GM11168 (cell line): ENCODE results near the gene SWI5.

Experiments used
- in situ Hi-C: fragments of 300-500 bp; cut with MboI; formaldehyde crosslinking; loops from one replicate; pipeline ENCODE4 v1.12.0; 2022; ENCODE audit warnings: low sequenced_read_pairs; ENCODE audit not compliant: unreplicated experiment

The SWI5 gene

GRCh38 chr9:128250839-128251731 lies 25.0 kb upstream of the SWI5 start:
- in situ Hi-C loops: no loop called here

DNA sequence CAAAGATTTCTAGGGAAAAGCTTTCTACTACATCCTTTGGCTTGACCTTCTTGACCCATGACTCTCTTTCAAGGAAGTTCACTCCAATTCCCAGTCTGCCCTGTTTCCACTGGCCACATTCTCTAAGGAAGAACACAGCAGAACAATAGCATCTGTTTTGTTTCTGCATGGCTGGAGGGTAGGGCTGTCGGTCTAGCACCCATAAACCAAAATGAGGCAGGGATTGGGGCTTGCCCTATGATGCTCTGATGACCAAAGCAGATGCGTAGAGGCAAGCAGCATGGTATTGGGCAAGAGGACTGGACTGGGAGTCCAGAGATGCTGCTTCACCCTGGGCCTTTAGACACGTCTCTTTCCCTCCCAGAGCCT lies 24.4 kb upstream of the SWI5 start:
- in situ Hi-C loops: no loop called here

DNA sequence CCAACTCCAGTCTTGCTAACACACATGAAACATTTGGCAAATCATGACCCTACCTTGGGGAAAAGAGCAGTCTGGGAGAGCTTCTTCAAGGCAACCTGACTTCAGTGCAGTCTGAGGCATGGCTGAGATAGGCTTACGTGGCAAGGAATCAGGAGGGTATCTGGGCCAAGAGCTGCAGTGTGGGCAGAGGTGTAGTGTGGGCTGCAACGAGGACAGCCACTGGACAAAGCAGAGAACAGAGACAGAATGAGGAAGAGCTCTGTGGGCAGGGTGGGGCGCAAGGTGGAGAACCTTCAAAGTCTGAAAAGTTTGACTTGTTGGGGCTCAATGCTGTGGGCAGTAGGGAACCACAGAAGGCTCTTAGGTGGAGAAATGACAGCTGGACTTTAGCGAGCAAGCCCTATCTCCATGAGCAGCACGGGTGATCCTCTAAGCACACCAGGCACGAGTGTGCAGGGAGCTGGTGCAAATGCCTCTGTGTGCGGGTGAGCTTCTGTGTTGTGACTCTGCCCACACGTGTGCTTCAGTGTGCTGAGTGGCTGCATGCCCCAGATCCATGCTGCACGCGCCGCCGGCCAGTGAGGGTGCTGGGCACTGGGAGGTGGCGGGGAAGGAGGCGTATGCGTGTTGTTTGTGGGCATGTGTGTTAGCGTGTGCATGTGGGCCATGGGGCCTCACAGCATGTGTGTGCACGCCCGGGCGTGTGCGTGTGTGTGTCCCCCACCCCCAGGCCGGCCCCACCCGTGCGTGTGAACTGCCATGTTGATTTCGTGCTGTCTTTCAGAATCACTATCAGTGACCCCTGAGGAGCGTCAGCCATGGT lies 23.5 kb upstream of the SWI5 start:
- in situ Hi-C loops: no loop called here

GRCh38 chr9:128253140-128253990 lies 22.7 kb upstream of the SWI5 start:
- in situ Hi-C loops: no loop called here

GRCh38 chr9:128253991-128254346 lies 22.1 kb upstream of the SWI5 start:
- in situ Hi-C loops: no loop called here

DNA sequence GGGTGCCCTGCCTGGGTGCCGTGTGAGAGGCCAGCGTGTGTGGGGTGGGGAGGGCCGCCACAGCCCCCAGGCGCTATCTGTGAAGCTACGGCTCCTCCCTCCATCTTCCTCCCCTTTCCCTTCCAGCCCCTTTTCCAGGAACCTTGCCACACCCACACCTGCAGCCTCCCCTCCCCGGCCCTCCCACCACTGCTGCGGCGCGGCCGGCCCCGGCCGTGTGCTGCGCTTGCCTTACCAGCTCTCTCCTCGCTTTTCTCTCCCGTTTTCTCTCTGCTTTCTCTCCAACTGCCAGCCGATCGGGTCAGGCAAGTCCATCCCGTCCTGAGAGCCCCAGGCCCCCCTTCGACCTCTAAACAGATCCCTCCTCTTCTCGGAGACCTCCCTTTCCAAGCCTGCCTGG lies 21.7 kb upstream of the SWI5 start:
- in situ Hi-C loops: no loop called here

DNA sequence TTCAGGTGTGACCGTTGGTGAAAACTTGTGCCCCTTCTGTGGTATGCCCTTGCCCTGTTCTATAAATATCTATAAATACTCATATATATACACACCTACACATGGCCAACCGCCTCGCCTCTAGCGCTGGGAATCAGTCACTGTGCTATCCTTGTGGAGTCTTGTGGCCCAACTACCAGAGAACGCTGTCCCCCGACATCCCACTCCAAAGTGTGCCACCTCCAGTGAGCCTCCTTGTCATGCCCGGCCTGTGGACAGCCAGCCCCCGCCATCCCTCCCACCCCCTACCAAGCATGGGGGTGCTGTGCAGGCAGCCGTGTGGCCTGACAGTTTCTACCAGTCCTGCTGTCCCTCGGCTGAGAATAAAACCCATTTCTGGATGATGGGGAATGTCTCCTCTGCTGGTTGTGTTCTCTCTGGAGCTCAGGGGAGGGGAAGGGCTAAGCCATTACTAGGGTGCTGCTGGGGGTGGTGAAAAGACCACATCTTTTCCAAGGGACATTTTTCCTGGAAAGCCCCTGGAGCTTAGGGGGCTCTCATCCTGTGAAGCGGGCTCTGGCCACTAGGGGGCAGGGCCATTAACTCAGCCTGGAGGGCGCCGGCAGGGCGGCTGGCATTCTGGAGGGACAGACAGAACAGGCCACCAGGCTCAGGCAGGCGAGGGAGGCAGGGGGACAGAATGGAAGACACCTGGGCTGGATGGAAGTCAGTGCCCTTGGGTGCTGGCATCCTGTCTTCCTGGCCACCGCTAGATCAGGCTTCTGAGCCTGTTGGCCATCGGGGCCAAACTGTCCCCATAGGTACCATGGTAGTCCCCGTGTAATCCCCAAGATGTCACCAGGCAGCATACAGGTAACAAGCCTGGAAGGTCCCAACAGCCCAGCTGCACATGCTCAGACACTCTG lies 21.0 kb upstream of the SWI5 start:
- in situ Hi-C loops: no loop called here

GRCh38 chr9:128257086-128257825 lies 18.8 kb upstream of the SWI5 start:
- in situ Hi-C loops: no loop called here

GRCh38 chr9:128257907-128258306 lies 18.2 kb upstream of the SWI5 start:
- in situ Hi-C loops: no loop called here

GRCh38 chr9:128258326-128258725 lies 17.8 kb upstream of the SWI5 start:
- in situ Hi-C loops: no loop called here

GRCh38 chr9:128259156-128259555 lies 16.9 kb upstream of the SWI5 start:
- in situ Hi-C loops: no loop called here

- in situ Hi-C loops: no loop called here
Observed at GRCh38 chr9:128260340-128260739, 15.7 kb upstream of the SWI5 start.

DNA sequence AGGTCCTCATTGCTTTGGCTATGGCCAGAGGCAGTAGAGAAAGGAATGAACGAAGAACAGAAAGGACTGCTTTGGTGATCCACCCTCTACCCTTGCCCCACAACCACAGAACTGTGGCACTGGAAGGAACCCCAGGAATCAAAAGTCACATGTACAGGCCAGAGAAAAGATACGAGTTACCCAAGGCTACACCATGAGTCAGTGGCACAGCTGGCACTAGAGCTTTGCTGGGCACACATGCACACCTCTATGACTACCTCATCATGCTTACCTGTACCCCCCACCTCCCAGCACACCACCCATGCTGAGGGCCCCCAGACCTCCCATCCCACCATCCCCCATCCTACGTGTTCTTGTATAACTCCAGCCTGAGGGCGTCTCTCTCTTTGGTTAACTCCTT lies 13.4 kb upstream of the SWI5 start:
- in situ Hi-C loops: no loop called here

- in situ Hi-C loops: no loop called here
Observed at GRCh38 chr9:128265348-128265847, 10.7 kb upstream of the SWI5 start.

GRCh38 chr9:128266868-128267590 lies 9.0 kb upstream of the SWI5 start:
- in situ Hi-C loops: no loop called here

DNA sequence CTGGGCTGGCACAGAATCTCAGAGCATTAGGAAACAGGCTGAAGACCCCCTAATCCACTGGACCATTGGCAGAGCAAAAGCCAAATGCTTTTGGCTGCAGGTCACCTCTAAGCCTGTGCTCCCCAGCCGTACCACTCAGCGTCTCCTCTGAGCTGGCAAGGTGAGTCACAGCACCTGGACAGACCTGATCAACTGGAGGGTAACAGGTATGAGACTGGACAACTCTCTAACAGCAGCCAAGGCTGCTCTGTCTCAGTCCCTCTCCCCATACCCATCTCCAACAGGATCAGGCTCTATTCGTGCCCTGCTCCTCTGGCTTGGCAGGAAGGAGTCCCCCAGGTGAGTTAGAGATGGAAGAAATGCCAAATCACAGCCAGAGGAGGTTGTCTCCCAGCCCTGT lies 5.0 kb upstream of the SWI5 start:
- in situ Hi-C loops: no loop called here

- in situ Hi-C loops: no loop called here
Observed at GRCh38 chr9:128271512-128271911, 4.6 kb upstream of the SWI5 start.

DNA sequence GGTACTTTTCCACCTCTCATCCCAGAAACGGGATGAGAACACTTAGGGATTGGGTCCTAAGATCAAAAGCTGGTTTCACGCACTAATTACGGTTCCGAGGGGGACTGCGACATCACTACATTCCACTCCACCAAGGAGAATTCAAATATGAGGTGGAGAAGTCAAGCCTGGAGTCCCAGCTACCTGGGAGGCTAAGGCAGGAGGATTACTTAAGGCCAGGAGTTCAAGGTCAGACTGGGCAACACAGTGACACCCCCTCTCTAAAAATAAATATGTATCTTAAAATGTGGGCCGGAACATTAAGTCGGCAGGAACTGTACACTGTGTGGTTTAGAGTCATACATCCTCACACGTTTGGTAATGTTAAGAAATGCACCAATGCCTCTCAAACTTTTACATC lies 1.8 kb upstream of the SWI5 start:
- in situ Hi-C loops: no loop called here
